ENCODE measurements around the gene SYT3.
"Not testable (repeated sequence)": the region's sequence is repeated elsewhere in the genome, so short reads cannot be mapped to it uniquely, and the experiment has no call there.

The SYT3 gene

GRCh38 chr19:50618379-50618778 lies 21.3 kb downstream of the SYT3 start:
- H3K4me1 ChIP-seq; H3K36me3 ChIP-seq (replicated peaks); in situ Hi-C loops (cut with MboI; ENCODE audit: low sequenced_read_pairs); DNase-seq (ENCODE audit: low spot score in 2 of 2); H3K9me3 ChIP-seq; H3K27me3 ChIP-seq (ENCODE audit: low read depth); H3K4me3 ChIP-seq: not testable (repeated sequence)

- in situ Hi-C loops (cut with MboI; ENCODE audit: low sequenced_read_pairs); H3K4me1 ChIP-seq; DNase-seq (ENCODE audit: low spot score in 2 of 2); H3K27me3 ChIP-seq (ENCODE audit: low read depth); H3K4me3 ChIP-seq; H3K9me3 ChIP-seq; H3K36me3 ChIP-seq (replicated peaks): not testable (repeated sequence)
These were observed 26.9 kb downstream of the SYT3 start for GRCh38 chr19:50612504-50613404.

GRCh38 chr19:50607874-50608785 lies 31.6 kb downstream of the SYT3 start:
- Histone ChIP-seq H3K36me3 (replicated peaks) (no peaks in the 10 kb centered on the region), H3K27me3 (ENCODE audit: low read depth) (no peaks in the 10 kb centered on the region), H3K4me1 (no peaks in the 10 kb centered on the region), H3K9me3 (no peaks in the 10 kb centered on the region), H3K4me3 (no peak overlapping the region)
- DNase-seq (ENCODE audit: low spot score in 2 of 2), result peak; percentile 78 to 94
- in situ Hi-C loops (cut with MboI; ENCODE audit: low sequenced_read_pairs), result no loop called here

GRCh38 chr19:50607388-50607787 lies 32.3 kb downstream of the SYT3 start:
- H3K4me1 ChIP-seq, result no peaks in the 10 kb centered on the region
- in situ Hi-C loops (cut with MboI; ENCODE audit: low sequenced_read_pairs), result no loop called here
- DNase-seq (ENCODE audit: low spot score in 2 of 2), result no peak
- H3K4me3 ChIP-seq, result no peak overlapping the region
- no peaks in the 10 kb centered on the region for H3K36me3 ChIP-seq (replicated peaks)
- no peaks in the 10 kb centered on the region for H3K27me3 ChIP-seq (ENCODE audit: low read depth)
- H3K9me3 ChIP-seq, result no peaks in the 10 kb centered on the region

GRCh38 chr19:50606059-50606836 lies 33.4 kb downstream of the SYT3 start:
- H3K27me3 ChIP-seq (ENCODE audit: low read depth); DNase-seq (ENCODE audit: low spot score in 2 of 2); H3K9me3 ChIP-seq; in situ Hi-C loops (cut with MboI; ENCODE audit: low sequenced_read_pairs); H3K4me1 ChIP-seq; H3K36me3 ChIP-seq (replicated peaks); H3K4me3 ChIP-seq: not testable (repeated sequence)

GRCh38 chr19:50604264-50605073 lies 35.2 kb downstream of the SYT3 start:
- H3K4me3 ChIP-seq; H3K9me3 ChIP-seq; in situ Hi-C loops (cut with MboI; ENCODE audit: low sequenced_read_pairs); H3K4me1 ChIP-seq; DNase-seq (ENCODE audit: low spot score in 2 of 2); H3K36me3 ChIP-seq (replicated peaks); H3K27me3 ChIP-seq (ENCODE audit: low read depth): not testable (repeated sequence)

- Histone ChIP-seq H3K9me3 (no peaks in the 10 kb centered on the region), H3K4me1 (no peaks in the 10 kb centered on the region), H3K36me3 (replicated peaks) (no peaks in the 10 kb centered on the region), H3K4me3 (no peak overlapping the region), H3K27me3 (ENCODE audit: low read depth) (no peaks in the 10 kb centered on the region)
- in situ Hi-C loops (cut with MboI; ENCODE audit: low sequenced_read_pairs), result no loop called here
- DNase-seq (ENCODE audit: low spot score in 2 of 2), result no peak
These were observed 36.7 kb downstream of the SYT3 start for GRCh38 chr19:50602935-50603334.

GRCh38 chr19:50602496-50602895 lies 37.2 kb downstream of the SYT3 start:
- DNase-seq (ENCODE audit: low spot score in 2 of 2), result no peak
- in situ Hi-C loops (cut with MboI; ENCODE audit: low sequenced_read_pairs), result no loop called here
- H3K4me1 ChIP-seq, result no peaks in the 10 kb centered on the region
- H3K27me3 ChIP-seq (ENCODE audit: low read depth), result no peaks in the 10 kb centered on the region
- no peaks in the 10 kb centered on the region for H3K36me3 ChIP-seq (replicated peaks)
- H3K4me3 ChIP-seq, result no peak overlapping the region
- H3K9me3 ChIP-seq, result no peaks in the 10 kb centered on the region

- DNase-seq (ENCODE audit: low spot score in 2 of 2), result no peak
- no peaks in the 10 kb centered on the region for H3K36me3 ChIP-seq (replicated peaks)
- in situ Hi-C loops (cut with MboI; ENCODE audit: low sequenced_read_pairs), result no loop called here
These were observed 37.6 kb downstream of the SYT3 start for GRCh38 chr19:50602089-50602422.

GRCh38 chr19:50601407-50602088 lies 38.1 kb downstream of the SYT3 start:
- no peaks in the 10 kb centered on the region for H3K36me3 ChIP-seq (replicated peaks)
- no peaks in the 10 kb centered on the region for H3K4me1 ChIP-seq
- no peaks in the 10 kb centered on the region for H3K27me3 ChIP-seq (ENCODE audit: low read depth)
- DNase-seq (ENCODE audit: low spot score in 2 of 2), result no peak
- no peak overlapping the region for H3K4me3 ChIP-seq
- no peaks in the 10 kb centered on the region for H3K9me3 ChIP-seq
- in situ Hi-C loops (cut with MboI; ENCODE audit: low sequenced_read_pairs), result no loop called here

More at GRCh38 chr19:50602089-50602422, 37.6 kb downstream of the SYT3 start:
- no peaks in the 10 kb centered on the region for H3K4me1 ChIP-seq
- H3K4me3 ChIP-seq, result no peak overlapping the region
- no peaks in the 10 kb centered on the region for H3K9me3 ChIP-seq
- H3K27me3 ChIP-seq (ENCODE audit: low read depth), result no peaks in the 10 kb centered on the region

GRCh38 chr19:50599427-50599826 lies 40.3 kb downstream of the SYT3 start:
- Histone ChIP-seq H3K36me3 (replicated peaks) (no peaks in the 10 kb centered on the region), H3K4me3 (no peak overlapping the region), H3K27me3 (ENCODE audit: low read depth) (no peaks in the 10 kb centered on the region), H3K9me3 (no peaks in the 10 kb centered on the region), H3K4me1 (no peaks in the 10 kb centered on the region)
- in situ Hi-C loops (cut with MboI; ENCODE audit: low sequenced_read_pairs), result no loop called here
- no peak for DNase-seq (ENCODE audit: low spot score in 2 of 2)

GRCh38 chr19:50590191-50590590 lies 49.5 kb downstream of the SYT3 start:
- Histone ChIP-seq H3K4me1 (no peaks in the 10 kb centered on the region), H3K36me3 (replicated peaks) (no peaks in the 10 kb centered on the region), H3K4me3 (no peak overlapping the region), H3K27me3 (ENCODE audit: low read depth) (peaks cover 2% of the 10 kb centered on the region; the same call in 1 of the 2 replicates), H3K9me3 (no peaks in the 10 kb centered on the region)
- no peak for DNase-seq (ENCODE audit: low spot score in 2 of 2)
- in situ Hi-C loops (cut with MboI; ENCODE audit: low sequenced_read_pairs), result no loop called here
